ENCODE measurements around the gene OGFR.

OGFR gene, protein sequence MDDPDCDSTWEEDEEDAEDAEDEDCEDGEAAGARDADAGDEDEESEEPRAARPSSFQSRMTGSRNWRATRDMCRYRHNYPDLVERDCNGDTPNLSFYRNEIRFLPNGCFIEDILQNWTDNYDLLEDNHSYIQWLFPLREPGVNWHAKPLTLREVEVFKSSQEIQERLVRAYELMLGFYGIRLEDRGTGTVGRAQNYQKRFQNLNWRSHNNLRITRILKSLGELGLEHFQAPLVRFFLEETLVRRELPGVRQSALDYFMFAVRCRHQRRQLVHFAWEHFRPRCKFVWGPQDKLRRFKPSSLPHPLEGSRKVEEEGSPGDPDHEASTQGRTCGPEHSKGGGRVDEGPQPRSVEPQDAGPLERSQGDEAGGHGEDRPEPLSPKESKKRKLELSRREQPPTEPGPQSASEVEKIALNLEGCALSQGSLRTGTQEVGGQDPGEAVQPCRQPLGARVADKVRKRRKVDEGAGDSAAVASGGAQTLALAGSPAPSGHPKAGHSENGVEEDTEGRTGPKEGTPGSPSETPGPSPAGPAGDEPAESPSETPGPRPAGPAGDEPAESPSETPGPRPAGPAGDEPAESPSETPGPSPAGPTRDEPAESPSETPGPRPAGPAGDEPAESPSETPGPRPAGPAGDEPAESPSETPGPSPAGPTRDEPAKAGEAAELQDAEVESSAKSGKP

GRCh38 chr20:62804627-62805154, at the start of gene OGFR:
Gene OGFR (plus strand): TSS chr20:62804835. CDS start chr20:62804860, 25 bp downstream.
- peak; percentile 42 to 58 for DNase-seq (ENCODE audit: low read depth in 1 of 2, low spot score in 1 of 2)

DNA sequence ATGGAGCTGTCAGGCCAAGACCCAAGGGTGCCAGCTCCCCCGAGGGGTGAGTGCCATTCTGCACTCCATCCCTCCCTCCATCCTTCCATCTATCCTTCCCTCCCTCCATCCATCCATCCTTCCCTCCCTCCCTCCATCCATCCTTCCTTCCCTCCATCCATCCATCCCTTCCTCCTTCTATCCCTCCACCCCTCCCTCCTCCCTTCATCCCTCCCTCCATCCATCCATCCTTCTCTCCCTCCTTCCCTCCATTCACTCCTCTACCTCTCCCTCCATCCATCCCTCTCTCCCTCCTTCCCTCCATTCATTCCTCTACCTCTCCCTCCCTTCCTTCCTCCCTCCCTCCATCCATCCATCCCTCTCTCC, 49.7 kb upstream of the OGFR start:
- DNase-seq (ENCODE audit: low read depth in 1 of 2, low spot score in 1 of 2): no peak

DNA sequence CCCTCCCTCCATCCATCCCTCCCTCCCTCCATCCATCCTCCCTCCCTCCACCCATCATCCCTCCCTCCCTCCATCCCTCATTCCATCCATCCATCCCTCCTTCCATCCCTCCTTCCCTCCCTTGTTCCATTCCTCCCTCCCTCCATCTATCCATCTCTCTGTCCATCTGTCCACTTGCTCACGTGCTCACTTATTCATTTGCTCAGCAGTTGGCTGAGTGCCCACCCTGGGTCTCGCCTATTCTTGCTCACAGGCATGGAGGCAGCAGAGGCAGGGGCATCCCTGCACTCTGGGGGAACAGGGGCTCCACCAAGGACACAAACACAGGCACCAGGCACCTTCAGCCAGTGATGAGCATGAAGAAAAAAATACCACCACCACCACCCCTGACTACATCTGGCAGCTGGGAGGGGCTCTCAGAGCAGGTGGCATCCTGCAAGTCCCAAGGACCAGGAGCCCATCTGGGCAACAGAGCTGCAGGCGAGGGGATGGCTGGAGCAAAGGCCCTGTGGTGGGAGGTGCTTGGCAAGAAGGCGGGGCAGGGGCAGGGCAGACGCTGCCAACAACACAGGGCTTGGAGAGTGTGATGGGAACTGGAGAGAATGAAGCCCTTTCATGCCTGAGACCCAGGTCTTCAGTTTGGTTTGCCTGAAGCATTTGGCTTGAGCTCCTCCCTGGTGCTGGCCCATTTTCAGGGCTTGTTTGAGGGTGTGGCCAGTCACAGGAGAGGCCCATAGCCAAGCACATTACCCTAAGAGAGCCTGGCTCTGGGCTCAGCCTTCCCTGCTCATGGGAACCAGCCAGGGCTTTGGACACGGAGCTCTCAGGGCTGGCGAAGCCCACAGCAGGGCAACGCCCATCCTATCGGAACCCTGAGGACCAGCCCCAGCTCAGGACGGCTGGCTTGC, 48.6 kb upstream of the OGFR start:
- DNase-seq (ENCODE audit: low read depth in 1 of 2, low spot score in 1 of 2): no peak

DNA sequence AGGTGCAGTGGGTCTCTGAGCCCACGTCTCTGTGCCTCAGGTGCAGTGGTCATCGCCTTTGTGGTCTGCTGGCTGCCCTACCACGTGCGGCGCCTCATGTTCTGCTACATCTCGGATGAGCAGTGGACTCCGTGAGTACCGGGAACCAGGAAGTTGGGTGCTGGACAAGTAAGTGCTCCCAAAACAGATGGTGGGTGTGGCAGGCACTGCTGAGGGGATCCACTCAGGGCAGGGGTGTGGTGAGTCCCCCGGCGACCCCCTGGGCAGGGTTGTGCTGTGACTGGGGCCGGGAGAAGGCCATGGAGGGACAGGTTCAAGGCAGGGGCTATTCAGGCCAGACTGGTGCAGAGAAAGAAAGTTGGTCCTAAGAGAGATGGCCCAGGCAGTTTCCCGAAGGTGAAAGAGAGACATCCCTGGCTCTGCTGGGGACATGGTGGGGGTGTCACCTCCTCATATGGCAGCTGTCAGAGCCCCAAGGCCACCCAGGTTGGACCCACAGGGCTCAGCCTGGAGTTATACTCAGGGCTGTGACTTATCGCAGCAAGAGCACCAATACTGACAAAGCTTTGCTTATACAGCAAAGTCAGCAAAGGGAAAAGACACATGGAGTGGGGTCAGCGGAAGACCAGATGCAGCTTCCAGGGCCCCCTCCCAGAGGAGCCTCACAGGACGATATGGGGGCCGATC, 46.3 kb upstream of the OGFR start:
- no peak for DNase-seq (ENCODE audit: low read depth in 1 of 2, low spot score in 1 of 2)

- DNase-seq (ENCODE audit: low read depth in 1 of 2, low spot score in 1 of 2): no peak
These were observed 44.6 kb upstream of the OGFR start for GRCh38 chr20:62759981-62760431.

DNA sequence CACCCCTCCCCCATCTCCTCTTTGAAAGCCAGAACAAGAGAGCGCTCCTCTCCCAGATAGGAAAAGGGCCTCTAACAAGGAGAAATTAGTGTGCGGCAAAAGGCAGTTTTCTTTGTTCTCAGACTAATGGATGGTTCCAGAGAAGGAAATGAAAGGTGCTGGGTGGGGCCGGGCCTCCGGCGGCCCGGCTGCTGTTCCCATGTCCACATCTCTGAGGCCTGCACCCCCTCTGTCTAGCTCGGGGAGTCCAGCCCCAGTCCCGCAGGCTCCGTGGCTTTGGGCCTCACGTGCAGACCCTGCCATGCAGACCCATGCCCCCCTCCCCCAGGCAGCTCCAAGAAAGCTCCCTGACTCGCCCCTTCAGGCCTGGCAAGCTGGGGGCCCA, 44.2 kb upstream of the OGFR start:
- DNase-seq (ENCODE audit: low read depth in 1 of 2, low spot score in 1 of 2): no peak

- DNase-seq (ENCODE audit: low read depth in 1 of 2, low spot score in 1 of 2): no peak
These were observed 43.5 kb upstream of the OGFR start for GRCh38 chr20:62760856-62761758.

DNA sequence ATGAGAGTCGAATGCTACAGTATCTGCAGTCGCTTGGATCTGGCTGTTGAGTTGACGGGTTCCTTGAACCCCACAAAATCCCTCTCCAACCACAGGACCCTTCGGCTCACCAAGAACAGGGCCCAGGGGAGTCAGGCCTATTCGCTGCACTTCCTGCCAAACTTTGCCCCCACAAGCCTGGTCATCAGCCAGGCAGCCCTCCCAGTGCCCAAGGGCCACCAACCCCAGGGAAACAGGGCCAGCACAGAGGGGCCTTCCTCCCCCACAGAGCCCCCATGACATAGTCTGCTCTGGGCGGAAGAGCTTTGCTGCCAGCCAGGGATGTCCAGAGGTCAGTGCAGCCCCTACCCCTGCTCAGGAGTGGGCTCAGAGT, 42.9 kb upstream of the OGFR start:
- no peak for DNase-seq (ENCODE audit: low read depth in 1 of 2, low spot score in 1 of 2)

DNA sequence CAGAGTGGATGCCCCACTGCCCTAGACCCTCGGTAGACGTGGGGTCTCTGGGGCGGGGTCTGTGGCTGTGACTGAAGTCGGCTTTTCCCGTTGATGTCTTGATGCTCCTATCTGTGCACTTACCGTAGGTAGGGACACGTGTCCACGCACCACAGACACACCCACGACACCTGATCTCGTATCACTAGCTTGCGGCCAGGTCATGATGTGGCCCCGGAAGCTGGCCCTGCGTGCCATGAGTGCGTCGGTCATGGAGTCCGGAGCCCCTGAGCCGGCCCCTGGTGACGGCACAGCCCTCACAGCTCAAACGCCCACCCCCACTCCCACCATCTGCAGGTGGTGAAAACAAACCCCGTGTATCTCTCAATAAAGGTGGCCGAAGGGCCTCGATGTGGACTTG, 42.3 kb upstream of the OGFR start:
- no peak for DNase-seq (ENCODE audit: low read depth in 1 of 2, low spot score in 1 of 2)

DNA sequence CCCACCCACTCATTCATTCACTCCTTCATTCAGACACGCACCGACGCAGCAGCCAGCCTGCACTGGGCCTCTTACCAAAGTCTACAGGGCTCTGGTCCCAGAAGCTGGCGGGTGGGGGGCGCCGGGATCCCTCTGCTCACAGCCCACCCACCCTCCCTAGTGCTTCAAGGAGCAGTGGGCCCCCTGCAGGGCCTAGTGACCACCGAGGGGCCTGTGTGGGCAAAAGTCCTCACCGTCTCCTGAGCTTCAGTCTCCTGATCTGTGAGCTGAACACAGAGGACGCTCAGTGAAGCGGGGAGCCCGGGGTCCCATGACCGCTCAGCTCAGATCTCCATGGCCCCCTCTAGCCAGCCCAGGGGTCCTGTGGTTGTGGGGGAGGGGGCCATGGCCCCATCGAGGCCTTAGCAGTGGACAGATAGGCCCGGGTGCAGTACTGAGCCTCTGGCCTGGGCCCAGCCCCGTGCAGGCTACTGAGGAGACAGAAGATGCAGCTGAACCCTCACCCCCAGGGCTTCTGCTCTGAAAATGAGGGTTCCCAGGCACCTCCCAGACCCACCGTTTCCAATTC, 41.8 kb upstream of the OGFR start:
- DNase-seq (ENCODE audit: low read depth in 1 of 2, low spot score in 1 of 2): no peak

DNA sequence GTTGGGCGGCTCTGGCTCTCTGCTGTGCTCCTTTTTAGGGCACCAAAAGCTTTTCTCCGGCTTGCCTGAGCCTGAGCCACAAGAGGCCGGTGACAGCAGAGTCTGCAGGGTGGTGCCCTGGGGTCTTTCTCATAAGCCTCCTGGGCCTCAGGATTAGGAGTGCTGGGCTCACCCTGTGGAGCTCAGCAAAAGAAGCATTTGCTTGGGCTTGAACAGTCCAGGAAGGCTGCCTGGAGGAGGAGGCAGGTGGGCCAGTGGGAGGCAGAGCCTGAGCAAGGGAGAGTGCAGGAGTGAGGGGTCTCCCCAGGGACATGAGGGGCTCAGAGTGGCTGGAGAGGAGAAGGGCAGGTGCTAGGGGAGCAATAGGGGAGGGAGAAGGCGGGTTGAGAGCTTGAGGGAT, 41.2 kb upstream of the OGFR start:
- DNase-seq (ENCODE audit: low read depth in 1 of 2, low spot score in 1 of 2): no peak

GRCh38 chr20:62764156-62764935, 40.3 kb upstream of the OGFR start:
- no peak for DNase-seq (ENCODE audit: low read depth in 1 of 2, low spot score in 1 of 2)

- no peak for DNase-seq (ENCODE audit: low read depth in 1 of 2, low spot score in 1 of 2)
These were observed 39.6 kb upstream of the OGFR start for GRCh38 chr20:62765021-62765420.

- no peak for DNase-seq (ENCODE audit: low read depth in 1 of 2, low spot score in 1 of 2)
These were observed 39.1 kb upstream of the OGFR start for GRCh38 chr20:62765432-62766070.

- DNase-seq (ENCODE audit: low read depth in 1 of 2, low spot score in 1 of 2): no peak
These were observed 38.6 kb upstream of the OGFR start for GRCh38 chr20:62766071-62766450.

DNA sequence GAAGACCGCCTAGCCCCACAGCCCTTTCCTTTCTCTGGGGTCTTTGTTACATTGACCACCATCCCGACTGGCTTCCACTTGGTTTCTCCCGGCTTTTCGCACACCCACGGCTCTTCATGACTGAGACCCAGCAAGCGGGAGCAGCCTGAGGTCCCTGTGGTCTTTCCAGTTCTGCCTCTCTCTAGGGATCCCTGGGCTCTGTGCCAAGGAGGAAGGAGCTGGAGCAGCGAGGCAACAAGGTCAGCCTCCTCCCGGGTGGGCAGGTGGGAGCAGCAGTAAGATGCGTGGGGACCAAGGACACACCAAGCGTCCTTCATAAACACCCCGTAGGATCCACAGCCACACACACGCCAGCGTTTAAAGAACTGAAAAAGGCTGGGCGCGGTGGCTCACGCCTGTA, 37.9 kb upstream of the OGFR start:
- no peak for DNase-seq (ENCODE audit: low read depth in 1 of 2, low spot score in 1 of 2)

DNA sequence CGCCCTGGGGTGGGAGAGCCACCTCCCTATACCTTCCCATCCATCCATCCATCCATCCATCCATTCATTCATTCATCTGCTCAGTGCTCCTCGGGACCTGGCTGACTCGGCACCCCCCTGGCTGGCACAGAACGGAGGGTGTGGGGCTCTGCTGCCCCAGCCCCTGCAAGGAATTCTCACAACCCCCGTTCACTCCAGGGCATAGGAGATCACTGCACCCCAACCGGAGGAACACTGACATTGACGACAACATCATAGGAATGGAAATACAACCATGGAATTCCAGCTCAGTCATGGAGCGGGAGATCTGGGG, 36.4 kb upstream of the OGFR start:
- DNase-seq (ENCODE audit: low read depth in 1 of 2, low spot score in 1 of 2): no peak

- no peak for DNase-seq (ENCODE audit: low read depth in 1 of 2, low spot score in 1 of 2)
These were observed 35.9 kb upstream of the OGFR start for GRCh38 chr20:62768551-62769287.
